ENCODE data around the gene SLC18A2.

SLC18A2 gene

DNA sequence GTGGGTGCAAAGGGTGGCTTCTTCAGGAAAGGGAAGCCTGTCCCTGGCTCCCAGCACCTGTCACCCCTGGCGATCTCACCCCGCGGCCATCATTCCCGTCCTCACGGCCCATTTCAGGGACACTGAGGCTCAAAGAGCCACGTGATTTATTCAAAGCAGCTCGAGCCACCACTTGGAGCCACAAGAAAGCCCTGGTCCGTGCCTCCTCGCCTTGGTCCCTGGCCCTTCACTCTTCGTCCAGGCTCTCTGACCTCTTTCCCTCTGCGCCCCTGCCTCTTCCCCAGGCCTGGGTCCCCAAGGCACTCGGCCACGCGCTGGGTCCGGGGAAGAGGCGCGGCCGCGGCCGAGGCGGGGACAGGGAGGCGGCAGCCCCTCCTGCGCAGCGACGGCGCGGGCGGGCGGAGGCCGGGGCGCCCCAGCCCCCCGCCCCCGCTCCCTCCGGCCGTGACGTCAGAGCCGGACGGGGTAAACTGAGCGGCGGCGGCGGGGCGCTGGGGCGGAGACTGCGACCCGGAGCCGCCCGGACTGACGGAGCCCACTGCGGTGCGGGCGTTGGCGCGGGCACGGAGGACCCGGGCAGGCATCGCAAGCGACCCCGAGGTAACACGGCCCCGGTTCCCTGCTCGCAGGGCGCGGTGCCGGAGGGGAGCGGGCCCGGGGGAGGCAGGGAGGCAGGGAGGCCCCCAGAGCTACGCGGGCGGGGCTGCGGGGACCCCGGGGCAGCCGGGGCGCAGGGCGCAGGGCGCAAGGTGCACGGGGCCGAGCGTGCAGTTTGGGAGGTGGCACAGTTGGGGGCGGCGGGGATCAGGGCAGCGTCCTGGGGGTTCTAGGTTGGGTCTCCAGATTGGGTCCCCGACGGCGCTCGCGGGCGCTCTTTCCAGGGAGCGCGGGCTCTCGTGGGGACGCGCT is at the start of gene SLC18A2:
Gene SLC18A2 (plus strand): TSS at position 494 of the 909 bp plus-strand sequence. CDS start 580 bp downstream, outside the sequence.
- in situ Hi-C loops (cut with MboI; ENCODE audit: low sequenced_read_pairs) = no loop called here

DNA sequence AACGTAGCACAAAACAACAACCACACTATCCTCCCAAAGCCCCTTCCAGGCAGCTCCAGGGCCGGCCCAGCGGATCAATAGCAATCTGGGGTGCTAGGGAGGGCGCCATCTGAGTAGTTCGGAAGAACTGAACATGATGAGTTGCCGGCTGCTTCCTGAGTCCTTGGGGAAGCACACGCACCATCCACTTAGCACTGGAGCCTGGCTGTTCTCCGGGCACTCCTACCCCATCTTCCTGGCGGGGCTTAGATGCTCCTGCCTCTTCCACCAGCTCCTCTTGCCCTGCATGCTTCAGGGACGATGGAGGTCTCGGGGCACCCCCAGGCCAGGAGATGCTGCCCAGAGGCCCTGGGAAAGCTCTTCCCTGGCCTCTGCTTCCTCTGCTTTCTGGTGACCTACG is 43.7 kb upstream of the SLC18A2 start, which contains the start of gene KCNK18:
Gene KCNK18 (plus strand): TSS at position 301 of the 400 bp plus-strand sequence. CDS start 0 bp downstream, at position 301.
- in situ Hi-C loops (cut with MboI; ENCODE audit: low sequenced_read_pairs) = no loop called here

DNA sequence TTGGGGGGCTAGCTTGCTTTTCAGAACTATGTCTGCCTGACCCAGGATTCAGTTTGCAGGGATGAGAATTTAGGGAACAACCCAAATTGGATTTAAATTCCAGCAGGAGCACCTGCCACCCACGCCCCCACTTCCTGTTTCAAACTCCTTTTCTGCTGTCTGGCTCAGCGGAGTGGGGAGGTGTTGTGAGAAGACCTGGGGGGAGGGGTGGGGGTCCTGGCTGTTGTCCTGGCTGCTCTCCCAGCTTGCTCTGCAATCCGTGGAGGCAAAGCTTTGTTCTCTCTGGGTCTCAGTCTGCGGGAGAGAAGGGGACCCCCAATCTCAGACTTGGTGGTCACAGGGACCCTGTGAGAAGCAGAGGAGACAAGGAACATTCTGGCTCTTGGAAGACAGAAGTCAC is 42.8 kb upstream of the SLC18A2 start:
- in situ Hi-C loops (cut with MboI; ENCODE audit: low sequenced_read_pairs) = no loop called here

DNA sequence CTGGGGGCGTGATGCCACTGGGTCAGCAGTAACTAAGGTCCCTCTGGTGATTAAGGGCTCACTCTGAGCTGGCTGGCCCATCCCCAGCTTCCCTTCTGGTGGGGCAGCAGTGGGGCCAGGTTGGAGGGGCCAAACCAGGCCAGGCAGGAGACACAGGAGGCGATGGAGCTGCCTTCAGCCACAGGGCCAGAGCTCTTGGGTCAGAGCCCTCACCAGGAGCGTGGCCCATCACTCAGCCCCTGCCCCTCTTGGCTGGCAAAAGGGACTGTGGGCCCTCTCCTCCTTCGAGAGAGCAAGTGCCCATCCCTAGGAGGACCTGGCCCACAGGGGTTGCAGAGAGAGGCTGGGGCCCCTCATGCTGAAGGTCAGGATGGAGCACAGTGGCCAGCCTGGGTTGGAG is 39.1 kb upstream of the SLC18A2 start:
- in situ Hi-C loops (cut with MboI; ENCODE audit: low sequenced_read_pairs) = no loop called here

DNA sequence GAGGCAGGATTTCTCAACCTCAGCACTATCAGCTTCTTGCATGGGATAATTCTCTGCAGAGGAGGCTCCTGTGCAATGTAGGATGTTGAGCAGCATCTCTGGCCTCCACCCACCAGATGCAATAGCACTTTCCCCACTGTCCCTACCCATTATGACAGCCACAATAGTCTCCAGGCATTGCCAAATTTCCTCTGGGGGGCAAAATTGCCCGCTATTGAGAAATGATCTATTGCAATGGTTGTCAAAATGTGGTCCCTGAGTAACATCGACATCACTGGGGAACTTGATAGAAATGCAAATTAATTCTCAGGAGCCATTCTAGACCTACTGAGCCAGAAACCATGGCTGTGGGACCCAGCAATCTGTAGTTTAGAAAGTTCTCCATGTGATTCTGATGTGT is 36.6 kb upstream of the SLC18A2 start:
- in situ Hi-C loops (cut with MboI; ENCODE audit: low sequenced_read_pairs) = no loop called here

DNA sequence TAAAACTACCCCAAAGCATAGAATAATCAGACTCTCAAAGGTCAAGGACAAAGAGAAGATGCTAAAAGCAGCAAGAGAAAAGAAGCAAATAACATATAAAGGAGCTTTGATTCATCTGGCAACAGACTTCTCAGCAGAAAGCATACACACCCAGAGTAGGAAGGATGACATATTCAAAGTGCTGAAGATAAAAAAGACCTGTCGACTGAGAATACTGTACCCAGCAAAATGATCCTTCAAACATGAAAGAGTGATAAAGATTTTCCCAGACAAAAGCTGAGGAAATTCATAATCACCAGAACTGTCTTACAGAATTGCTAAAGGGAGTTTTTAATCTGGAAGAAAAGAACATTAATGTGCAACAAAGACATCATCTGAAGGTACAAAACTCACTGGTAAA is 28.7 kb upstream of the SLC18A2 start:
- in situ Hi-C loops (cut with MboI; ENCODE audit: low sequenced_read_pairs) = loop anchor here (10.0 kb wide), 1 partner anchor 1033 kb away; no protein-coding TSS in a partner anchor

DNA sequence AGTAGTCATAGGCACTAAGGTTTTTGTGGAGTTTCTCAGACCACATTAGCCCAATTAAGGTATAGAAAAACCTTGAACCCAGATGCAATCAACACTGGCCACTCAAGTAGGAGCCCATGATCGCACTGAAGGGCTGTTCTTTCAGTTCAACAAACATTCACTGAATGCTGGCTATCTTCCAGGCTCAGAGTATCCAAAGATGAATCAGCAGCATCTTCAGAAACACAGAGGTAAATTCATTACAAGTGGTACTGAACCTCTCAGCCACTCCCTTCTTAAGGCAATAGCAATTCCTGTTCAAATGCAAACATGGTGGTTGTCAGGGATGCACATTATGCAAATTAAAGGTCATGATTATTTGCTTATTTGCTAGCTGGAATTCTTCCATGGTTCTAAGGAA is 26.5 kb upstream of the SLC18A2 start:
- in situ Hi-C loops (cut with MboI; ENCODE audit: low sequenced_read_pairs) = loop anchor here (10.0 kb wide), 1 partner anchor 1030 kb away; no protein-coding TSS in a partner anchor

DNA sequence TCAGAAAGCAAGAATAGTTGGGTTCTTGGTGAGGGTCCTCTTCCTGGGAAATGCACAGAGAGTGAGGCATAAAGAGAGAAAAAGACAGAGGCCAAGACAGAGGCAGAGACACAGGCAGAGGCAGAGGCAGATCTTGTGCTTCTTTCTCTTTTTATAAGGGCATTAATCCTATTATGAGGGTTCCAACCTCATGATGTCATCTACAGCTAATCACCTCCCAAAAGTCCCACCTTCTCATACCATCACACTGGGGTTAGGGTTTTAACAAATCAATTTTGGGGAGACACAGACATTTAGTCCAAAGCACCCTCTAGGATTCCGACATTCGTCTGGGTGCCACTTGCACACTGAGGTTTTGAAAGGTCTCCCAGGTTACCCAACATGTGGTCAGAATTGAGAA is 25.8 kb upstream of the SLC18A2 start:
- in situ Hi-C loops (cut with MboI; ENCODE audit: low sequenced_read_pairs) = loop anchor here (10.0 kb wide), 1 partner anchor 1030 kb away; no protein-coding TSS in a partner anchor

DNA sequence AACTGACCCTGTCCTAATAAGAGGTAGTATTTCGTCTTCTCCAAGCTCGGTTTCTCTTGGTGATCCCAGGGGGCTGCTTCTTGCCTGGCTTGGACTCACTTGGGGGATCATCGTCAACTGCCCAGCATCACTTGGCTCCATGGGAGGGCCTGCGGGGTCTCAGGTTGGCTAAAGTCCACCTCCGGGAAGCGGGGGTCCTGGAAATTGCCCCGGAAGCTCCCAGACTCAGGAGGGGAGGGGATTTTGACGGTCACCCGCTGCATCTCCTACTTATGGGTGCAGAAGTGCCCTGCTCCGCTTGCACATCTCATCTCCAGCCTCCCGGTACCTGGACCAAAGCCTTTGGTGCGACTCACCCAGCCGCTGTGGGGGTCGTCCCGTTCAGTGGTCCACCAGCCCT is 24.9 kb upstream of the SLC18A2 start:
- in situ Hi-C loops (cut with MboI; ENCODE audit: low sequenced_read_pairs) = loop anchor here (10.0 kb wide), 1 partner anchor 1029 kb away; no protein-coding TSS in a partner anchor

DNA sequence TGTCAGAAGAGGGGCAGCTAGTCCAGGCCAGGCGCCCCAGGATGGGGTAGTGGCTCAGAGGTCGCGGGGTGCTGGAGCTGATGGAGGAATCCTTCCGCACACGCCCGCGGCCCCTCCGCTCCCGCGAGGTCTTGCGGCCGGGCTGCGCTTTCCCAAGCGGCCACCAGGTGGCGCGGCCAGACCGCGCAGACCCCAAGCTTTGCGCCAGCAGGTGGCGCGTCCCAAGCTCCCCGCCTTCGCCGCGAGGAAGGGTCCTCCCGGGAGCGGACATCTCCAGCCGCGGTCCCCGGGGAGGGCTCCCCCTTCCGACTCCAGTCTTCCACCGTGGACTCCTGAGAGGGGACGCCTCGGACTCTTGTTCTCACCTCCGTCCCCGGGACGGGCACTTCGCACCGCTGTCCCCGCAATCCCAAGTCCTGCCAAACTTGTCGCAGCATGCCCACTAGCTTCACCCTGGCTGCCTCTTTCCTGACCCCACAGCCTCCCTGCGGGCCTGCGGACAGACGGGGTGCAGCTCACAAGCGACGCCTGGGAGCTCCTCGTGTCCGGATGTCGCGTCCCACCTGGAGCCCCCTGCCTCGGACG is 24.2 kb upstream of the SLC18A2 start:
- in situ Hi-C loops (cut with MboI; ENCODE audit: low sequenced_read_pairs) = loop anchor here (10.0 kb wide), 1 partner anchor 1028 kb away; no protein-coding TSS in a partner anchor

DNA sequence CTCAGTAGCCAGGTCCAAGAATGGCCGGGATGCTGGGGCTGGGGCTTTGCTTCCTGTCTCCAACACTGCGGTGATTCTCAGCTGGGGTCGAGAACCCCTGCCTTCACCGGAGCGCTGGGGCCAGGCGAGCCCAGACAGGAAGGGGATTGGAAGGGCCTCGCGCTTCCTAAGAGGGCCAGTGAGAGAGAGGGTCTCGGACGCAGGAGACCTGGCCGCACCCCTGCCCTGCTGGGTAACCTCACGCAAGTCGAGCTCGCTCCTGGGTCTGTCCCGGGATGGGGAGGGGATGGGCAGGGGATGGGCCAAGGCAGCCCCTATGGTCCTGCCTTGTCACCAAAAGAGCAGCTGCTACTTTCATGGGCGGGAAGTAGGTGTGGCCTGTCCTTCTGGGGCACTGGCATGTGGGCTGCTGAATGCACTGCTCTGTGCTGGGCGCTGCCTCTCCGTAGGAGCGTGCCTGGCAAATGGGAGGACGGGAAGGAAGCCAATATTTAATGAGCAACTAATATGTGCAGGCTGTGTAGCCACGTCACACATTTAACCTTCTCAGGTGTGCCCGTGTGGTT is 23.6 kb upstream of the SLC18A2 start:
- in situ Hi-C loops (cut with MboI; ENCODE audit: low sequenced_read_pairs) = loop anchor here (10.0 kb wide), 1 partner anchor 1028 kb away; no protein-coding TSS in a partner anchor

DNA sequence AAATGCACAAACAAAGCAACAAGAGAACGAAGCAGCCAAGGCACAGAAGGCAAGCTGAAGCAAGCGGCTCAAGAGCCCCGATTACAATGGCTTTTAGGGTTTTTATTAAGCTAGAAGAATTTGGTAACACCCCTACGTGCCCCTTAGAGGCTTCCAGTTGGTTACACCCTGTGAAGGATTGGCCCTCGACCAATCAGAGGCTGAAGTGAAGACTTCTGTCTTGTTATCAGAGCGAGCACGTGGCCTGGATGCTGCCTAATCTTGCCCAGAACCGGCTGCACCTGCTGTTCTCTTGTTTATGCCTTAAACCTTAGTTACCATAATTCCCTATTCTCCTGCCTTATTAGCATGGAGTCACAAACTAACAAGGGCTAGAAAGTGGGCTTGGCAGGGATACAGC is 22.3 kb upstream of the SLC18A2 start:
- in situ Hi-C loops (cut with MboI; ENCODE audit: low sequenced_read_pairs) = loop anchor here (10.0 kb wide), 1 partner anchor 1026 kb away; no protein-coding TSS in a partner anchor

DNA sequence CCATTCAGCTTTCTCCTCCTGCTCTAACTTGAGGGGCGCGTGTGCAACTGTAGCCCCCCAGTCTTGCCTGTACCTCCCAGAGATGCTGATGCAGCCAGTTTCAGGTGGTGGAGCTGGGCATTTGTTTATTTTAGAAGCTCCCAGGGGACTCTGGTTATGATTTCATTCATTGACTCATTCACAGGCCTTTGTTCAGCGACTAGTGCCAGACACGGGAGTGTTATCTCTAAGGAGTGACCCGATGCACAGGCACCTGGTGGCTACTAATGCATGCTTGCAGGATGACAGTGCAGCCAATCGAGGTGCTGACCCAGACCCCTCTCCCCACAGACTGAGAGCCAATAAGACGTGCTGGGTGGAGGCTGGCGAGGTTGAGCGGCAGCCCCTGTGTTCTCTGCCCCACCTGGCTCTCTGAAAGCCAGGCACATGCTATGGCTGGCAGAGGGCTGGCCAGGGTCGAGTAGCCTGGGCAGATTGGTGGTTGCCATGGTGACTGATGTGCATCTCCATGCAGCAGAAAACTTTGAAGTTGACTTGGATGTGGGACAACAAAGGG is 19.7 kb upstream of the SLC18A2 start:
- in situ Hi-C loops (cut with MboI; ENCODE audit: low sequenced_read_pairs) = no loop called here

DNA sequence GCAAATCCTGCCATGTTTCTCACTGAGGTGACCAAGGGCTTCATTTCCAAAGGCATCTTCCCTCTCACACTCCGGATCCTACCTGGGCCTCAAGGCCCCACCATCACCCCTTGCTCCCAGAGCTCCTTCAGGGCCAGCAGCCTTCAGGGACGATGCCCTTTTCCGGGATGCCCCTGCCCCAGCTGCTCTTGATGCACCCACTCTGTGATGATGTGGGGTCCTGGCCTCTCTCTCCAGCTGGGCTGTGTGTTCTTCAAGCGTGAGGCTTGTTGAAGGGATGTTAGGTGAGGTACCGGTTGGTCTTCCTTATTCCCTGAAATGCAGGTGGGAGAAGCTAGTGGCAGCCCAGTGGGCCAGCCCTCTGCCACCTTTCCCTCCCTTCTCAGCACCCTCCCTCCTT is 18.4 kb upstream of the SLC18A2 start:
- in situ Hi-C loops (cut with MboI; ENCODE audit: low sequenced_read_pairs) = no loop called here

DNA sequence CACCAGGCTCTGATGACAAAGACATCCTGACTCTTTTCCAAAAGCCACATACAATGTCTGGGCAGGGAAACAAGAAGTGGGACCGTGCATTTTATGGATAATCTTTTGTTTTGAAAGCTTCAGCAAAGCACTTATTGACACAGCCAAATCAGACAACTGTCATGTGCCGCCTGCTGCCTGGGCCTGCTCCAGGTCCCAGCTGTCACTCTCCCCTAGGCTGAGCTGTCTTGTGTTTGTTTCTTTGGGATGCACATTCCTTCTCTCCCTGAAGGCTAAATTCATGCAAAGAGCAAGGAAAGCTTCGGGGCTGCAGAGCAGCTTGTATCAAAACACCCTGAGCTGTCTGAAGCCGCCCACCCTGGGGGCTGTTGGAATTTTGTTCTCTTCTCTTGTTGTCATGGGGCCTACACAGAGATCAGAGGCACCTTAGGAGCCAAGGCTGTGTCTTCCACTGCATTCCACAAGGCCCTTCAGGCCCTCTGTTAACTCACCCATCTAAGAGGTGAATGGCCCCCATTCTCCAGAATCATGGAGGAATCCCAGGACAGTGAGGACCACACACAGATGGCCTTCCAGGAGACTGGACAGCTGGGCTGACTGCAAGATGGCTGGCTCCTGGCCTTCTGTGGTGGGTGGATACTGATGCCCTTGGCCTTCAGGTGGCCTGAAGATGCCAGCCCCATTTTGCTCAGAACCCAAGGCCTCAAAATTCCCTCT is 17.8 kb upstream of the SLC18A2 start:
- in situ Hi-C loops (cut with MboI; ENCODE audit: low sequenced_read_pairs) = no loop called here

DNA sequence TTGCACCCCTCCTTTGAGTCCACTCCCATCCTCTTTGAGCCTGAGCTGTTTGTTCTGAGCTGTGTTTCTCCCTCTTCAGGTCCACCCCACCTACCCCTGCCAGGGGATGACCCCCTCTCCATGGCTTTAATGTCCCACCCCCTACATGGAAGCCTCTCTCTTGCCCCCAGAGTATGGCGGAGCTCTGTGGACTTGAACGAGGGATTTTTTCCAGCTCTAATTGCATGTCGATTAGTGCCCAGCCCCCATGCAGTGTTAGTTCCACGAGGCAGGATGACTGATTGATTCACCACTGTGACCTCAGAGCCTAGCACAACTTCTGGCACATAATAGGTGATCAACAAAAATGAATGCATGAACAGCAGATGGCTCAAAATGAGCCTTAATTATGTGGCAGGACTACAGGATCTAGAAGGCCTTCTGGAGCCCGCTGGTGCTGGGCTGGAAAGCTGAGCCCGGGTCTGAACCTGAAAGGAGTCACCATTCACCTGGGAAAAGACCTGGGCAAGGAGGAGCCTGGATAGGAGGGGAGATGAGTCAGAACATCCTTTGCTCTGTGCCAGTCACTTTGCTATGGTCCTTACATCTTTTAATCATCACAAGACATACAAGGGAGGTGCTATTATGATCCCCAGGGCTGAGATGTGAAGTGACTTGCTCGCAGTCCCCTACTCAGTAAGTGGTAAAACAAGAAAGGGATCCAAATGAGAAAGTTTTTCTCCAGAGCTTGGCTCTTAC is 17.1 kb upstream of the SLC18A2 start:
- in situ Hi-C loops (cut with MboI; ENCODE audit: low sequenced_read_pairs) = no loop called here

DNA sequence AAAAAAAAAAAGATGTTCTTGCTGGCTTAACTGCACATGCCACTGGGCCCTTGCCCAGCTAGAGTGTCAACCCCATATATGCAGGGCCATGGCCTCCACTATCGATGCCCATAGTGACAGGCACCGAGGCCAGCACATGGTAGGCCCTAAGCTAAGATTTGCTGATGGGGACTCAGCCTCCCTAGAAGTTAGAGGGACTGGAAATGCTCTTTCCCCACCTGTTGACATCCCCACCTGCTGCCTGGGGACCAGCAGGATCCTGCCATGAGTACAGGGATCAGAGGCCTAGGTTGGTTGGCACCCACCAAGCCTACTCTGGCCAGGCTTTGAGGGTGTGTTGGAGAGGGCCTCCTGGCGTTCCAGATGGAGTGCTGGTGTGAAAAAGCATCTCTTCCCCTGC is 16.0 kb upstream of the SLC18A2 start:
- in situ Hi-C loops (cut with MboI; ENCODE audit: low sequenced_read_pairs) = no loop called here

DNA sequence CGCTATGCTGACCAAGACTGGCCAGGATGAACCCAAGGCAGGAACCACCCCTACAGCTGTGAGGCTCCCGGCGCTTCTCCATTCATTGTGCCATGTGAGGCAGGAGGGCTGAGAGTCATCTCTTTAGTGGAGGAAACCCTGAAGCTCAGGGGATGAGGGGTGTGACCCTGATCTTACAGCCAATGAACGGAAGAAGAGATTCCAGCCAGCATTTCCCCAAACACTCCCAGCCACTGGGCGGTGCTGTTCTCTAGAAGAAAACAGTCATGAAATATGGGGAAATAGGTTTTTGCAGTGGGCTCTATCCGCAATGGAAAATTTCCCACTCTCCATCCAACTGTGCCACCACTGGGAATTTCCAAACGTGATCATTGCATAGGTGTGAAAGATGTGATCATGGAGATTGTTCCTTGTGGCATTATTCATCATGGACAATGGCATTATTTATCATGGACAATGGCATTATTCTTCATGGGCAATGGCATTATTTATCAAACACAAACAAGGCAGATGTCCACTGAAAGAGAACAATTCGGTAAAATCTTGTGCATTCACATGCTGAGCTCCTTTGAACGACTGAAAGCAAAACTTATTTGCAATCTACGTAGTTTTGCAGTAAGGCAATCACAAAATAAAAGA is 14.0 kb upstream of the SLC18A2 start:
- in situ Hi-C loops (cut with MboI; ENCODE audit: low sequenced_read_pairs) = no loop called here

DNA sequence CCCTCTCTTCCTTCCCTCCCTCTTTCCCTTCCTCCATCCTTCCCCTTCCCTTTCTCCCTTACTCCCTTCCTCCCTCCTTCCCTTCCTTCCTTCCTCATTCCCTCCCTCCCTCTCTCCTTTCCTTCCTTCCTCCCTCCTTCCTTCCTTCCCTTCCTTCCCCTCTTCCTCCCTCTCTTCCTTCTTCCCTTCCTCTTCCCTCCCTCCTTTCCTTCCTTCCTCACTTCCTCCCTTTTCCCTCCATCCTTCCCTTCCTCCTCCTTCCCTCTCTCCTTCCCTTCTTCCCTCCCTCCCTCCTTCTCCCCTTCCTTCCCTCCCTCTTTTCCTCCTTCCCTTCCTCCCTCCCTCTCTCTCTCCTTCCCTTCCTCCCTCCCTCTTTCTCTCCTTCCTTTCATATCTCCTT is 12.7 kb upstream of the SLC18A2 start:
- in situ Hi-C loops (cut with MboI; ENCODE audit: low sequenced_read_pairs) = no loop called here

Data from HL-60/S4 (cell line).